Stimulated activated CD4-positive, alpha-beta T cell treated with anti-CD3 and anti-CD28 coated beads, TNF-alpha, amount 100 ng/mL, for 48 hours (primary cell): ENCODE results near the gene COQ8B.

Experiments
- DNase-seq, 3 donors: peaks; one replicate each; pipeline ENCODE4 v3.0.0-alpha.2; 2020; ENCODE audit warnings: low read depth in 3 of 3

The COQ8B gene

DNA sequence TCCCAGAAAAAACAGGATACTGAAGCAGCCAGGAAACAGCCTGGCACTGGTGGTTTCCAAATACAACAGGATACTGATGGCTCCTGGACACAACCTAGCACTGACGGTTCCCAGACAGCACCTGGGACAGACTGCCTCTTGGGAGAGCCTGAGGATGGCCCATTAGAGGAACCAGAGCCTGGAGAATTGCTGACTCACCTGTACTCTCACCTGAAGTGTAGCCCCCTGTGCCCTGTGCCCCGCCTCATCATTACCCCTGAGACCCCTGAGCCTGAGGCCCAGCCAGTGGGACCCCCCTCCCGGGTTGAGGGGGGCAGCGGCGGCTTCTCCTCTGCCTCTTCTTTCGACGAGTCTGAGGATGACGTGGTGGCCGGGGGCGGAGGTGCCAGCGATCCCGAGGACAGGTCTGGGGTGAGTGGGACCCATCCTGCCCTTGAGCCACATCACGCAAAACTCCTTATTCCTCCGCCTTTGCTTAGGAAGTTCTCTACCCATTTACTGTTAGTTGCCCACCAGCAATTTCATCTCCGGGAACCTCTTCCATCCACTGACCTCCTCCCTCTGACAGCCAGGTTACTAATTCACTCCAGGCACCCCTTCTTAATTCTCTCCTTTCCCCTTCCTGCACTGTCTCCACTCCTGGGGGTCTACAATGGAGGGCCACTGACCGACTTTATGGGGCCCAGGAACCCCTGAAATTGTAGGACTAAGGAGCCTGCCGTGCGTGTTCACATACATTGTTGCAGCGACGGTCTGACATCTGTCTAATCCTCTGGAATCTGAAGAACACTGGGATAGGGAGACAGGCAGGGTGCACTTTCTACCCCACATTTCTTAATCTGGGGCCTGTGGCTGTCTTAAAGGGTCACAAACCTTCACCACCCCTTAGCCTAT lies 1.4 kb upstream of the COQ8B start:
- no peak for DNase-seq

DNA sequence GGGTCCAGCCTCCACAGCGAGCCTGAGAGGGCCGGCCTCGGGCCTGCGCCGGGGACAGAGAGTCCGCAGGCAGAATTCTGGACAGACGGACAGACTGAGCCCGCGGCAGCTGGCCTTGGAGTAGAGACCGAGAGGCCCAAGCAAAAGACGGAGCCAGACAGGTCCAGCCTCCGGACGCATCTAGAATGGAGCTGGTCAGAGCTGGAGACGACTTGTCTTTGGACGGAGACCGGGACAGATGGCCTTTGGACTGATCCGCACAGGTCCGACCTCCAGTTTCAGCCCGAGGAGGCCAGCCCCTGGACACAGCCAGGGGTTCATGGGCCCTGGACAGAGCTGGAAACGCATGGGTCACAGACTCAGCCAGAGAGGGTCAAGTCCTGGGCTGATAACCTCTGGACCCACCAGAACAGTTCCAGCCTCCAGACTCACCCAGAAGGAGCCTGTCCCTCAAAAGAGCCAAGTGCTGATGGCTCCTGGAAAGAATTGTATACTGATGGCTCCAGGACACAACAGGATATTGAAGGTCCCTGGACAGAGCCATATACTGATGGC lies 716 bp upstream of the COQ8B start:
- no peak for DNase-seq

DNA sequence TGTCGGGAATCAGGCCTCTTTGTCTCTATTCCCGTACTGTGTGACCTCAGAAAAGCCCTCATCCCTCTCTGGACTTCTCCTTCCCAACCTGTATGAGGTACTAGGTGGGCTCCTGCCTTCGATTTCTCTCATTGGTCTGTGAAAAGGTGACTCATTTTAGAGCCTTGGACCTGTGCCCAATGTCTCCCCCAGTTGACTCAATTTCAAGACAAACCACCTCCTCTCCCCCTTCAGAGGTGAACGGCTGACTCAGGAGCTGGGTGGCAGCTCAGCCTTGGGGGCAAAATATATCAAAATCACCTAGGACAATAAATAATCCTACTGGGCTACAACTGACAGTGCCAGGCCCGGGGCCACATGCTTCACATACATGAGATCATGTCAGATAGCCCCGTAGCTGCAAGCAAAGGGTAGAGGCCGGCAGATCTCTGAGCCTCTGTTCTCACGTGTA lies 630 bp downstream of the COQ8B start:
- peak; percentile 50 to 66 (median 57) for DNase-seq

DNA sequence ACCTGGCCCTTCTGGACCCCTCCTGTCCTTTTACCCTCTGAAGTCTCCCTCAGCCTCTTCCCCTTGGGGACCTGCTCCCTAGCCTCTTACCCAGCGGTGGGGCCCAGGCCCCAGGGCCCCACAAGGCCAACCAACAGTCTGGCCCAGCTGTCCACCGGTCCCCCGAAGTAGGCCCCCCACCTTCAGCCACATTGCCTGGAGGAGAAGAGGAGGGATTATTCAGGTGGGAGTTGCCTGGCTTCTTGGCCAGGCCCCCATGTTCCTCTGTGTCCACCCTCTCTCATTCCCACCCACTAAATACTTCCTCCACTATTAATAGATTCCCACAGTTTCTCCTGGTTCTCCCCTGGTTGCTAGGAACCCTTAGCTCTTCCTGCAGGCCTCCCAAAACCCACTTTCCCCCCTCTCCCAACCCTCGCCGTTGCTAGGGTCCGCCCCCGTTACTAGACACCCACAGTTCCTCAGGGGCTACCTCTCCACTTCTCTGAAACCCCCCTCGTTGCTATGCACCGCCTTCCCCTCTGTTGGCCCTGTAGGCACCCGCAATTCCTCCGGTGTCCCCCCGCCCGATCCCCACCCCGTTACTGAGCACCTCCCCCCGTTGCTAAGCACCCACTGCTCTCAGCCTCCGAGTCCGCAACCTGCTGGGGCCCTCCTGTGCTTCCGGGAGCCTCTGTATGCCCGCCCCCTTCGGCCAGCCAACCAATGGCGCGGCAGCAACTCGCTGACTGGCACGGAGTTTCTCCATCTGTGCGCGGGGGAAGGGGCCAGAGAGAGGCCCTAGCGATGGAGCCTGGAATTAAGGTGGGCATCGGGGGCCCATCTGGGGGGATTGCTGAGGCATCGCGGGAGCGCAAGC lies 2.0 kb downstream of the COQ8B start:
- peak; percentile 85 to 89 (median 85) for DNase-seq

DNA sequence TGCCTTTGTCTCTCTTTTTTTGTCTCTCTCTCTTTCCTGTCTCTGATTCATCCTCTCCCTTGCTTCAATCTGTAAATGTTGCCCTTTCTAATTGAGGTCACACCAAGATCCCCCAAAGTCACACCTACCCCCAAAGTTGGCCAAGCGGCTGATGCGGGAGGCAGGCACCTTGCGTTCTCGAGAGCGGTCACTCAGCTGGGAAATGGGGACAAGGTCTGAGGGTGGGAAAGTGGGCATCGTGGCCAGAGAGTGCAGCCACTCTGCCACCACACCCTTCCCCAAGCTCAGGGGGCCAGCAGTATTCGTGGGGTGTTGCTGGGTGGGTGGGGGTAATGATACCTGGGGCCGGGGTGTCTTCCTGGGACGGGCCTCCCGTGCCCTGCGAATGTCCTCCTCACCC lies 2.7 kb downstream of the COQ8B start:
- DNase-seq: no peak

DNA sequence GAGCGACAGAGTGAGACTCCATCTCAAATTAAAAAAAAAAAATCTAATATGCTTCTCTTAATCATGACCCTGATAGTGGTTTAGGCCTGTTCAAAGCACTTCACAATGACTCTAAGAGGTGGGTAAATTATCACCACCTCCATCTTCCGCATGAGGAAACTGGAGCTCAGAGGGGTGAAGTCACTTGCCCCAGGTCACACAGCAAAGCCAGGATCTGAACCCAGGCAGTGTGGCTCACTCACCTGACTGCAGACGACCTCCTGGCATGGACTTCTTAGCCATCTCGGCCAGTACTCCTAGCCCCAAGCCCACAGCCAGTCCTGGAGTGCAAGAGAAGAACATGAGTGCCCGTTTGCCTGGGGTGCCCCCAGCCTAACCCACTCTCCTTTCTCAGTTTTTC lies 6.9 kb downstream of the COQ8B start:
- DNase-seq: no peak

DNA sequence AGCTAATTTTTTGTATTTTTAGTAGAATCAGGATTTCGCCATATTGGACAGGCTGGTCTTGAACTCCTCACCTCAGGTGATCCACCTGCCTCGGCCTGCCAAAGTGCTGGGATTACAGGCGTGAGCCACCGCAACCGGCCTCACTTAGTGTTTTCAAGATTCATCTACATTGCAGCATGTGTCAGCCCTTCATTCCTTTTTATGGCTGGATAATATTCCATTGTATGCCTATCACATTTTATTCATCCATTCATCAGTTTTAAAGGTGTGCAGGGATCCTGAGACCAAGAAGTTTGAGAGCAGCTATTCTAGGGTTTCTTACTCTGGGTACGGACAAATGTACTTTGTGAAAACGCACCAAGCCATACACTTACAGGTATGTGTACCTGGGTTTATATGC lies 9.1 kb downstream of the COQ8B start:
- DNase-seq: no peak

DNA sequence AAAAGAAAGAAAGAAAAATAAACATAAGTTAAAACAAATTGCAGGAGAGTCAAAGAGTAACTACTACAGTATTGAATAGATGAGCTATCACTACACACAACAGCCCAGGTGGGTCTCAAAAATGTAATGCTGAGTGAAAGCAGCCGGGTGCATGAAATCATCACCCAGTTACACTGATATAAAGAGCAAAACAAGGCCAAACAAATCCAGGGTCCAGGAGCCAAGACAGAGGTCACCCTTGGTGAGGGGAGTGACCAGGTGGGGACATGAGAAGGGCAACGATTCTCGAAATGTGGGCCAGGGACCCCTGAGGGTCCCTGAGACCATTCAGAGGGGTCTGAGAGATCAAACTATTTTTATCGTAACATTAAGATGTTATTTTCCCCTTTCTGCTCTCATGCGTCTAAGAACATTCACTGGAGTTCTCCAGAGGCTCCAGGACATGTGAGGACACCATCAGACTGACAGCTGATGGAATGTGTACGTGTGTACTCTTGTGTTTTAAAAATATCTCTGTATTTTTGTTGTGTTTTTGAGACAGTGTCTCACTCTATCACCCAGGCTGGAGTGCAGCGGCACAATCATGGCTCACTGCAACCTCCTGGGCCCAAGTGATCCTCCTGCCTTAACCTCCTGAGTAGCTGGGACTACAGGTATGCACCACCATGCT lies 10.6 kb downstream of the COQ8B start:
- DNase-seq: no peak

DNA sequence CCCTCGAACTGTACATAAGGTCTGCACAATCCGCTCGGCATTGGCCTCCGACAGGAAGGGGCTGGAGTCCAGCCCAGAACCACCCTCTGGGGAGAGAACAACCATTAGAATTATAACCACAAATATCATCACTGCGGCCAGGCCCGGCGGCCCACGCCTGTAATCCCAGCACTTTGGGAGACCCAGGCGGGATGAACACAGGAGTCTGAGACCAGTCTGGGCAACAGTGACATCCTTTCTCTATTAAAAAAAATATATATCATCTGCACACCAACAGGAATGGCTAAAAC lies 11.4 kb downstream of the COQ8B start:
- DNase-seq: no peak

DNA sequence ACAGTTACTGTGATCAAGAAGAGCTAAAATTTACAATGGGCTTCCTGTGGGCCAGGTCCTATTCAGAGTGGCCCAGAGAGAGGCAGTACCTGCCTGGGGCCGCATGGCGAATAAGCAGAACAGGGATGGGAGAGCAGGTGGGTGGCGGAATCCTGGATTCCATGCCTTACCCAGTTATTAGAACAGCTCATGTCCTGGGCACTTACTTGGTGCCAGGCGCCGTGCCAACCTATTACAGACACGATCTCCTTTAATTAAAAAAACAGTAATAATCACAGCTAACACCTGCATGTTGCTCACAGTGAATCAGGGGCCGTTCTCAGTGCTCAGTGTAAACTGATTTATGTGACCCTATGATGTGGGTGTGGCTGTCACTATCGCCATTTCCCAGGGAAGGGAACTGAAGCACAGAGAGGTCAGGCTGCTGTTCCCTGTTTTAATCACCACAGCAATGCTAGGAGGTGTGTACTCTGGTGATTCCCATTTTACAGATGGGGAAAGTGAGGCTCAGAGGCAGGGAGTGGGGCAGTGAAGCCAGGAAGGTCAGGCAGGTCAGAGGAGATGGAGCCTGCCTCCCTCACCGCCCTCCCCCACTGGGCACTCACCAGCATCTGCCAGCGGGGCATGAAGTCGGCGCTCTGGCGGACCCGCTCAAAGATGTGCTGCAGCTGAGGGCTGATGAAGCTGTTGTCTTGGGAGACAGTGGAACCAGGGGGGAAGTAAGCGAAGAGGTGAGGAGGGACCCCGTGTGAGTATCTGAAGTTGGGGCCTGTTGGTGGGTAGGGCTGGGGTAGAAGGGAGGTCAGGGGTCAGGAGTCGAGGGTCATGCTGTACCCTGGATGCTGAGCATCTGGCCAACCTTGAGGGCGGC lies 12.0 kb downstream of the COQ8B start:
- DNase-seq: no peak

DNA sequence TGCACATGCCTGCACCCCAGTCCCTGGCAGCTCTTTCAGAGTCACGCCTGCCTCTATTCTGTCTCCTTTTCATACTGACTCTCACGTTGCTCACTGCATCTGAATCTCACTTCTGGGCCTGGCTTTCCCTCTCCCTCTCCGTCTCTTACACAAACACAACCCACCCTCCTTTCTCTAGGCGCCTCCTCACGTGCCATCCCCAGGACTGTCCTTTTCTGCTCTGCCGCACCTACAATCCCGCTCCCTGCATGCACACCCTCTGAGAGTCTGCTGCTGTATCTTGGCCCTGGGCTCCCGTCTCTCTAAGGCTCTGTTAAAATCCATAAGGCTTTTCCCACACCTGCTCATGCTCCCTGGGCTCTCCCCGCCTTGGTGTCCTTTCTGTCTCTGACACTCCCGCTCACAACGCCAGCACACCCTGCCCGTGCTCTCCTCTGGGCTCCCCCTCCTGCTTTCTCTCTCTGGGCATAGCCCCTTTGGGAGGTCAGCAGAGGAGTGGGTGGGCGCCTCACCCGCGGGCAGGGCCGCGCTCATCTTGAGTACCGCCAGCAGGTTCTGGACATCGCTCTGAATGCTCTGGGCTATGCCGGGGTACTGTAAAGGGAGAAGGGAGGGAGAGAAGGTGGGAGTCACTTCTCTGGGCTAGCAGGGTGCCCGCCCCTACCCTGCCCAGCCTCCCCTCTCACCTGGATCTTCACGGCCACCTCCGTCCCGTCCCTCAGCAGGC lies 13.5 kb downstream of the COQ8B start:
- DNase-seq: no peak

DNA sequence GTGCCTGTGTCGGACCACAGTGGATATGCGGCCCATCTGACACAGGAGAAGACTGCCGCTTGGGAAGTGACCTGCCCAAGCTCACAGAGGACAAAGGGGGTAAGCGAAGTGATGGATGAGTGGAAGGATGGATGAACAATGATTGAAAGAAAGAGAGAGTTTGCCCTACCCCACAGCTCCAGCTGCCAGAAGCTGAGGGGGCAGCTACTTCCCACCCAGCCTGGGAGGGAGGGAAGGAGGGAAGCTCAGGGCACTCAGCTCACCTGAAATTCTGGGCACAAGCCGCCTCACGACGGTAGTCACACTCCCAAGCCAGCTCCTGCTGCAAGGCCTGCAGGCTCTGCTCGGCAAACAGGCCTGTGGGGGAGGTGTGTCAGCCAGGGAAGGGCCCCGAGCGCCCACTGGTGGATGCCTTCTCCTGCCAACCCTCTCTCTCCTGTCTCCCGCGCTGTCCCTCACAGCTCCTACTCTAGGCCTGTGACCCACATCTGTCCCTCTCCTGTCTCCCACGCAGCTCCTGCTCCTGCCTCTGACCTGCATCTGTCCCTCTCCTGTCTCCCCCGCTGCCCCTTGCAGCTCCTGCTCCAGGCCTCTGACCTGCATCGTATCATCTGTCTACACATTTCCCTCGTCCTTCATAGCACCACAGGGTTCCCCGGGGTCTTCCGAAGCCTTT lies 14.2 kb downstream of the COQ8B start:
- DNase-seq: no peak

DNA sequence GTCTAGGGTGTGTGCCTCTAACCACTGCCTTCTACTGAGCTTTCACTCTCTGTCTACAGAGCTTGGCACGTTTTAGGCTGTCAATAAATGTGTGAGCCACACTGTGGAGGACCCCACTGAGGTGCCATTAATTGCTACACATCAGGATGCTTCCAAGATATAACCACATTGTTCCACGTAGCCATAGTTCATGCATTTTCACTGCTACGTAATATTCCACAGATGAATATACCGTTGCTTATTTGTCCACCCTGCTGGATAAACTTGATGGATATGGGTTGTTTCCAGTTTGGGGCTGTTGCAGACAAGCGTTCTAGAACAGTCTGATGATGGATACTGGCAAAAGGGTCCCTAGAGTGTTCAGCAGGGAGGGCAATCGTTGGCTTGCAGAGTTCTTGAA lies 14.9 kb downstream of the COQ8B start:
- no peak for DNase-seq

DNA sequence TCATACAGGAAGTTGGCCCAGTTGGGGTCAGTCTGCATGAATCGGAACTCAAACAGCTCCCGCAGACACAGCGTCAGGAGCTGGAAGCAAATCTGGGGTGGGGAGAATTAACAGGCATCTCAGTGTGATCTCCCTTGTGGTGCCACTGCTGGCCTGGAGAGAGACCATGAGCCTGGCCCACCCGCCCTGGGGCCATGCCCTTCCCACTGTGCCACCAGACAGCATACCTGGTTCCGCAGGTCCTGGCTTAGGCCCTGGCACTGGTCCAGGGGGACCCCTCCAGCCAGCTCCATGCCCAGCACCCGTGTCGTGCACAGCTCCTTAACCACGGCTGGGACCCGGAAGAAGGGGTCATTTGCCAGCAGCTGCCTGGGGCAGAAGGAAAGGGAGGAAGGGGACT lies 16.6 kb downstream of the COQ8B start:
- DNase-seq: no peak

DNA sequence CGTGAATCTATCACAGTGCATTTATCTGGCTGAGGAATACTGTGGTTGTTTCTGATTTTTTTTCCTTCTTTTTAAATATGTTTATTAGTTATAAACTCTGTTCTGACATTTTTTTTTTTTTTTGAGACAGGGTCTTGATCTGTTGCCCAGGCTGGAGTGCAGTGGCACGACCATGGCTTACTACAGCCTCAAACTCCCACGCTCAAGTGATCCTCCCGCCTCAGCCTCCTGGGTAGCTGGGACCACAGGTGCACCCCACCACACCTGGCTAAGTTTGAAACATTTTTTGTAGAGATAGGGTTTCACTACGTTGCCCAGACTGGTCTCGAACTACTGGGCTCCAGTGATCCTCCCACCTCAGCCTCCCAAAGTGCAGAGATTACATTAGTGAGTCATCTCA lies 19.7 kb downstream of the COQ8B start:
- DNase-seq: no peak

DNA sequence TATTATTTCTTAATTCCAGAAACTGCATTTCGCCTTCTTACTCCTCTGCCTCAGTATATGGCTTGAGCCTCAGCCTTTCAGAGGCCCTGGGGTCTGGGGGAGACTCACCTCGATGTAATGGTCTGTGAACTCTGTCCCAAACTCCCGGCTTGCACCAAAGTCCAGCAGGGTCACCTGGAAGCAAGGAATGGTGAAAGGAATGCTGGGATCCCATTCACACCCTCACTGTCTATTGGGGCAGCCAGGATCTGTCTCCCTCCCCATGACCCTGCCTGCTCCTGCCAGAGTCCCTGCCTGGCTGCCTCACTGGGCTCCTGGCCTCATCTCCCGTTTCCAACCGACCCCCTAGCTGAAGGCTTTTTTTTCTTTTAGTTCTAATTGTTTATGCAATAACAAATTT lies 20.8 kb downstream of the COQ8B start:
- DNase-seq: no peak

DNA sequence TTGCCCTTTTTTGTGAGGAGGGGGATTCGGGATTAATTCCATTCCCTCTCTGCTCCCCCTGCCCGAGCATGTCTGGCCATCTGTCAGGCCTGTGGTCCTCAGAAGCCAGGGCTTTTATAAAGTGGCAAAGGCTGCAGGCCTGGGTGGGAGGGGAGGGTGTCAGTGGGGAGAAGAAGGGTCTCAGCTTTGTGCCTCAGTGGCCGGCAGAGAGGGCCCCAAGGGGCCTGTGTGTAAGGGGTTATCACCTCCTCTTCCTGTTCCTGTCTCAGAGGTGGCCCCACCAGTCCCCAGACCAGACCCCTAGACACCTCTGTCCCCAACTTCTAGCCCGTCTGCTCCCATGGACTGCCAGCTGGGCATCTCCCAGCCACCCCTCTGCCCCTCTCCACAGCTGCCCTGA lies 22.8 kb downstream of the COQ8B start:
- DNase-seq: no peak

DNA sequence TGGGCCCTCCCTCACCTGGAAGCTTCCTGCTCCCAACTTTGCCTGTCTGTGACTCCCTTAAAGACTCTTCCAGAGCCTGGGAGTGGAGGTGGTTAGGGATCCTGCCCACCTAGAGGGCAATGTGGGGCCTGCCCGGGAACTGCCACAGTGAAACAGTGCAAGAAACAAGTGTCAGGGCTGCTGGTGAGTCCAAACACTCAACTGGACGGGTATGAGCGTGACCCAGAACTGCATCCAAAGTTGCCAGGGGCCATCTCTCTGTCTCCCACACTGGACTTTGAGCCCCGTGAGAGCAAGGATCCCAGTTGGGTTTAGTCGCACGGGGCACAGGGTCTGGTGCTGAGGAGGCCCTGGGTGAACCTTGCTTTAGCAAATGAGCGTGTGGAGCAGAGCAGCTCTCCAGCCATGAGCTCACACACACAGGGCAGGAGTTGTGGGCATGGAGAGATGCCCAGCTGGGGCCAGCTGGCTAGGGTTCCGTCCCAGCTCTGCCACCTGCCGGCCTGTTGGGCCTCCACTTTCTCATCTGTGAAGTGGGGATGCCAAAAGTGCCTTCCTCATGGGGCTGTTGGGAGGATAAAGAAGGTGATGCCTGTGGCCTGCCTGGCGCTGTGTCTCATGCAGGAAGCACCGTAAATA lies 23.4 kb downstream of the COQ8B start:
- no peak for DNase-seq

DNA sequence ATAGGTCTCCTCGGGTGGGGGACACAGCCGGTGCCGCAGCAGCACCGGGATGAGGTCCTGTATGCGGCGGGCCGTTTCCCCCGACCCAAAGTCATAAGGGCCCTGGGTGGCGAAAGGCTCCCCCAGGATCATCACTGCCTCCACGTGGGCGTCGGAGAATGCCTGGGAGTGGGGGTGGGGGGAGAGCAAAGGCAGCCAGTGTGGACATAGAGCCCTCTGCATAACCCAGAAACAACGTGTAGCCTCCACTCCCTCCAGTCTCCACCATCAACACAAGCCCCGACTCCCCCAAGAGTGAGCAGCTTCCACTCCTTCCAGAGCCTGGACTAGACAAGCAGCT lies 24.5 kb downstream of the COQ8B start:
- DNase-seq: no peak
